HG02884 (cell line): Measurements from ENCODE around the gene HIPK2.

Experiments
- ATAC-seq: cut with Tn5 transposase; IDR thresholded peaks from one replicate; pipeline ENCODE4 v1.9.1; 2021; ENCODE audit warnings: mild to moderate bottlenecking, moderate library complexity; ENCODE audit not compliant: unreplicated experiment

Gene HIPK2

GRCh38 chr7:139574618-139575337, 203.0 kb downstream of the HIPK2 start:
- ATAC-seq: no peak

DNA sequence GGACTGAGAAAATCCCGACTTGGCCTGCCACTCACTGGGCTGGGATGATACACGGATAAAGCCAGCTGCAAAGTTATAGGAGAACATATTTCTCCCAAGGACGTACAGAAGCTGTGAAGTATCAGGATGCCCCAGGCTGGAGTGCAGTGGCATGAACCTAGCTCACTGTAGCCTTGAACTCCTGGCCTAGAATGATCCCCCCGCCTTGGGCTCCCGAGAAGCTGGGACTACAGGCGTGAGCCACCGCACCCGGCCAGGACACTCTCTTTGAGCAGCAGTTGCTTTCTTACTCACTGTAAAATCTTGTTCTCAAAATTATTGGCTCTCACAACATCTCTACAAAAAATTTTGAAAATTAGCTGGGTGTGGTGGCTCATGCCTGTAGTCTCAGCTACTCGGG, 203.9 kb downstream of the HIPK2 start:
- no peak for ATAC-seq

GRCh38 chr7:139572704-139573385, 205.0 kb downstream of the HIPK2 start:
- no peak for ATAC-seq

GRCh38 chr7:139572071-139572470, 205.7 kb downstream of the HIPK2 start:
- ATAC-seq: no peak

DNA sequence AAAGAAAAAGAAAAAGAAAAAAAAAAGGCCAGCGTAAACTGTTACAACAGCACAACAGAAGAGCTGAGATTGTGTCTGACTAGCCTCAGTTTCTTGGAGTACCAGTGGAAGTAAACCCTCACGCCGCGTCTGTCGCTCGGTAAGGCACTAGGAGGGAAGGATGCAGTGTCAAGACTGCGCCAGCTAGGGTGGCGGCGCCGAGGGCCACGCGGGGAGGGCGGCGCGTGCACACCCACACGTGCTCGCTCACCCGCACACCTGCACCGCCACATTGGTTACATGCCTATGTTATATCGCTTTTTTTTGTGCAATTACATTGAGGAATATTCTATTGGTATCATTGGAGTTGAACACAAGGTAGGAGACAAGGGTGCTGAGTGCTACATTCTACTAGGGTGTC, 206.1 kb downstream of the HIPK2 start:
- ATAC-seq: no peak

- no peak for ATAC-seq
Observed at GRCh38 chr7:139571190-139571589, 206.6 kb downstream of the HIPK2 start.

DNA sequence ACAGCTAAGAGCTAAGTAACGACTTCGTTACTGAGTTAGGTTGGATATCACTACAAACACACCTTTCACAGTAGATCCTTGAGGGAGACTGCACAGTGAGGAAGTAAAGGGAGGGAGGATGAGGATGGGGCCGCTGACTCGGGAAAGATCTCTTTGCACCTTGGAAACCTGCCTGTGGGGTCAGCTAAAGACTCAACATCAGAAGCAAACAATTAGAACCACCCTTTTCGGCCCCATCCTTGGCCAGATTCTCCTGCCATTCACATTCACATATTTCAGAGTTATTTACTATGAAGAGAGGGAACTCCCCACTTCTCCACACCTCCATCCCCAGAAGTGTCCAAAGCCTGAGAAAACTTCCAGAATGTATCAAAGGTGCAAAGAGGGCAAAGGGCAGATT, 207.2 kb downstream of the HIPK2 start:
- ATAC-seq: no peak

- ATAC-seq: no peak
Observed at GRCh38 chr7:139570119-139570518, 207.7 kb downstream of the HIPK2 start.

- no peak for ATAC-seq
Observed at GRCh38 chr7:139568813-139569490, 208.8 kb downstream of the HIPK2 start.

DNA sequence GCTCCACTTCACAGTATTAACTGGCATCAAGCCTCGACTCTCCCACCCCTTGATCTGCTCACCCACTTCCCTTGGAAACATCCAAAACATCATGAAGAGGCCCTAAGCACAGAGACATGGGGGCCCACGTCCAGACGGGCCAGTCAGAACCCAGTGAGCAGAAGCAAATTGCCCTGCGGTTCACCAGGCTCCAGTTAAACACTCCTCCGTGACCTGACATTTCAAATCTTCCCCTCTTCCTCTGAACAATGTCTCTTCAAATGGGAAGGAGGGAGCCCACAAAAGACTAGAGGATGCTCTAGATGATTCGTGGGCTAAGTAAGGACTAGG, 209.5 kb downstream of the HIPK2 start:
- no peak for ATAC-seq

- ATAC-seq: no peak
Observed at GRCh38 chr7:139567647-139568345, 210.0 kb downstream of the HIPK2 start.

- ATAC-seq: no peak
Observed at GRCh38 chr7:139566736-139567646, 210.8 kb downstream of the HIPK2 start.

DNA sequence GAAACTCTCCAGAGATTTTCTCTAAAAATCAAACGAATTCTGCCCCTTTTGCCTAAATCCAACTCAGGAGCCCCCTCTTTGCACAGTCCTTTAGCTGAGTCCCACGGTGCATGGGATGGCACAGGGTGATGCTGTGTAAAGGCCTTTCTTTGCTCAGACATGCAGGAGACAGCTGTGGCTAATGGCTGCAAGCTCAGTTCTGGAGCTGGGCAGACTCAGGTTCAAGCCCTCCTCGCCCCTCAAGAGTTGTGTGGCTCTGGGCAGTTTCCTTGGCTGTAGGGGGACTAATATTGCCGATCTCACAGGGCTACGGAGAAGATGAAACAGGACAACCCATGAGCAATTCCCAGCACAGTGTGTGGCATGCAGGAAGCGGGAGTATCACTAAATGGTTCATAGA, 211.7 kb downstream of the HIPK2 start:
- no peak for ATAC-seq

DNA sequence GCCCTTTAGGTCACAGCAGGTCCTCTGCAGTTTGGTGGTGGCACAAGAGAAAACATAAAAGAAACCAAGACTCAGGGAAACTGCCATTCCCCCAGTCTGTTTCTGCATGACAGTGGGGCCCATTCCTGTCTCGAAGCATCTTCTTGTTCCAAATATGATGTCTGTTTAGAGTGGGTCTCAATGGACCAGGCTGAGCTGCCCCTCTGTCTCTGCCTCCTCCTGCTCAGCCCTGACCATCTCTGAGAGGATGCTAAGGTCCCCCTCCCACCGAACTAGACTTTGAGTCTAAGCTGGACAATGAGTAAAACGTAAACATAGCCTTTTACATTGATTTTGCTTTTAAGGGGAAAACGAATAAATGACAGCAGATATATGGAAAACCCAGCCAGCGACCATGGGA, 213.9 kb downstream of the HIPK2 start:
- no peak for ATAC-seq

DNA sequence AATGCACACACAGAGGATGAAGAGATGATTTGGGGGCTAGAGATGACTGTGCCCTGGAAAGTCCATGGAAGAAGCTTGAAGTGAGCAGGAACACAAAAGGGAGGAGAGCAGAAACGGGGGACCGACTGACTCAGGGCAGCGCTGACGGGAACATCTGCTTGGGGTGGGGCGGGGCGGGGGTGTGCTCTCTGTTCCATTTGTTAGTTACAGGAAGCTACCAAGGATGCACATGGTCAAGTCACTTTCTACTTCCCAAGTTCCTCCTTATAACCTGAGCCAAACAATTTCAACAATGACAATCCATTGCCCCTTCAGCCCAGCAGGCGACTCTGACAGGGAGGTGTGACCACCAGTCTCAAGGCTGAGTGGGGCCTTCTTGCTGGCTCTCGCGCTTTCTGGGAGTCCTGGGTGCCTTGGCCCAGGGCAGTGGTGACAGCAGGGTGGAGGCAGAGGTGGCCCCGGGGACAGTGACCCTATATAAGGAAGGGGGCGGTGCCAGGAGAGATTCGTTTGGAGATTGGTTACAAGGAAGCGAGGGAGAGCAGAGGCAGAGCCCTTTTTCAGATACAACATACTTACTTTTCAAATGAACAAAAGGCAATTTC, 214.7 kb downstream of the HIPK2 start:
- no peak for ATAC-seq

DNA sequence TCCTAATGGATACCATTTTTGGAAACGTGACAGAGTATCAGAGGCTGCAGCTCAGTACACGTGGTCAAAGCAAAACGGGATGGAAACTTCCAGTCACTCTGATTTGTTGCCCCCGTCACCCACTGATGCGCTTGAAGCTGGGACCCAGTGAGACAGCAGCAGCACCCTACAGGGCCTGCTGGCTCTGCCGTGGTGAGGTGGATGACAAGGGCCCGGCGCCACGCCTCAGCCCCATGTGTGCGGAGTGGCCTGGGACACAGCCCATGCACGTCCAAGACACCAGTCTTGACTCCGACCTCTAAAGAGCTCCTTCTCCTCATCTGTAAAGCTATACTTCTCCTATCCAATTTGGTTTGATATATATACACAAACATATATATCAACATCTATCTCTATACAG, 215.3 kb downstream of the HIPK2 start:
- no peak for ATAC-seq

GRCh38 chr7:139560678-139561077, 217.1 kb downstream of the HIPK2 start:
- ATAC-seq: no peak

GRCh38 chr7:139560199-139560598, 217.6 kb downstream of the HIPK2 start:
- no peak for ATAC-seq

DNA sequence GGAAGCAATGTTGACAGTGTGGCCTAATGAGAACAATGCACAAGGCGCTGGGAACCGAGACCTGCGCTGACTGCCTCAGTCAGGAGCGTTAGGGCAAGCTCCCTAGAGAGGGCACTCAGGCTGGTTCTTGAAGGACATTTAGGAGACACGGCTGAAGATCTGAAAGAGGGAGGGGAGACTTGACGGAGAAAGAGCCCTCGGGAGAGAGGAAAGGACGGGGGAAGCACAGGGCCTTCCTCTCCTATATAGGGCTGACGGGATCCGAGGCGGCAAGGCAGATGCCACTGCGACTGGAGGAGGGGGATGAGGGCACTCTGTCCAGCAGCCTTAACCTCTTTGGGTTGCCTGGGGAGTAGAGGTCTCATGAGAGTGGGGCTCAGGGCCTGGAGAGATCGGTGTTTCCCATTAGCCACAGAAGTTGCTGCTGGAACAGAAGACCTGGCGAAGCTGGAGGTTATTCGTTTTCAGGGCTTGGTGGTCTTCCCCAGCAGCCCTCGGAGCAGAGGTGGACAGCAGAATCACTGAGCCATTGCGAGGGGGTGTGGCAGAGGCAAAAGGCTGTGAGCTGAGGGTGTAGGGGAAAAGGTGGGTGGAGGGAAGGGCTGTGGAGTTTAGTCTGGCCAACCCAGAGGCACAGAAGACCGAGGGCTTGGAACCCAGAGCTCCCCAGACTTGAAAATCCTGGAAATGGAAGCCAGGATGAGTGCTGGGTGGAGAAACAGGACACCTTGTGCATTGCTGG, 218.3 kb downstream of the HIPK2 start:
- ATAC-seq: no peak
